Measurements from ENCODE around the gene PLCB1.

The PLCB1 gene

GRCh38 chr20:8524101-8525016 lies 392.3 kb downstream of the PLCB1 start:
- DNase-seq = no peak

GRCh38 chr20:8525017-8525343 lies 392.9 kb downstream of the PLCB1 start:
- DNase-seq = no peak

GRCh38 chr20:8526610-8527009 lies 394.5 kb downstream of the PLCB1 start:
- no peak for DNase-seq

GRCh38 chr20:8527998-8528723 lies 396.1 kb downstream of the PLCB1 start:
- no peak for DNase-seq

- no peak for DNase-seq
Observed at GRCh38 chr20:8530022-8530421, 398.0 kb downstream of the PLCB1 start.

GRCh38 chr20:8532169-8532568 lies 400.1 kb downstream of the PLCB1 start:
- no peak for DNase-seq

- no peak for DNase-seq
Observed at GRCh38 chr20:8534368-8535160, 402.5 kb downstream of the PLCB1 start.

- no peak for DNase-seq
Observed at GRCh38 chr20:8535403-8536261, 403.6 kb downstream of the PLCB1 start.

GRCh38 chr20:8536262-8536618 lies 404.2 kb downstream of the PLCB1 start:
- DNase-seq = no peak

GRCh38 chr20:8540466-8540865 lies 408.4 kb downstream of the PLCB1 start:
- no peak for DNase-seq

GRCh38 chr20:8542110-8542486 lies 410.0 kb downstream of the PLCB1 start:
- DNase-seq = no peak

- no peak for DNase-seq
Observed at GRCh38 chr20:8545212-8545611, 413.1 kb downstream of the PLCB1 start.

GRCh38 chr20:8547035-8547650 lies 415.1 kb downstream of the PLCB1 start:
- DNase-seq = no peak

- DNase-seq = no peak
Observed at GRCh38 chr20:8547968-8548588, 416.0 kb downstream of the PLCB1 start.

- no peak for DNase-seq
Observed at GRCh38 chr20:8549192-8549591, 417.1 kb downstream of the PLCB1 start.

GRCh38 chr20:8557711-8558110 lies 425.6 kb downstream of the PLCB1 start:
- no peak for DNase-seq

GRCh38 chr20:8562356-8562755 lies 430.3 kb downstream of the PLCB1 start:
- DNase-seq = no peak

GRCh38 chr20:8568075-8568474 lies 436.0 kb downstream of the PLCB1 start:
- no peak for DNase-seq

GRCh38 chr20:8569766-8570165 lies 437.7 kb downstream of the PLCB1 start:
- DNase-seq = no peak

GRCh38 chr20:8571611-8572010 lies 439.5 kb downstream of the PLCB1 start:
- no peak for DNase-seq

- DNase-seq = no peak
Observed at GRCh38 chr20:8573686-8574085, 441.6 kb downstream of the PLCB1 start.

- DNase-seq = no peak
Observed at GRCh38 chr20:8575114-8575513, 443.0 kb downstream of the PLCB1 start.

All from DMS79 (cell line).